Astrocyte (in vitro differentiated cells and primary cell): ENCODE results near the gene MYZAP.

Source experiments
- EZH2 ChIP-seq: IDR thresholded peaks from 2 replicates; pipeline ENCODE4 v1.6.1; 2012; ENCODE audit warnings: mild to moderate bottlenecking, low read length, inconsistent platforms; ENCODE audit not compliant: insufficient read depth
- TF ChIP-seq, protein P1 (sequence below): IDR thresholded peaks from 2 replicates; pipeline ENCODE4 v1.5.1; 2011; ENCODE audit warnings: low read depth, mild to moderate bottlenecking, inconsistent platforms, low read length, moderate library complexity; ENCODE audit not compliant: insufficient read depth

DNA sequence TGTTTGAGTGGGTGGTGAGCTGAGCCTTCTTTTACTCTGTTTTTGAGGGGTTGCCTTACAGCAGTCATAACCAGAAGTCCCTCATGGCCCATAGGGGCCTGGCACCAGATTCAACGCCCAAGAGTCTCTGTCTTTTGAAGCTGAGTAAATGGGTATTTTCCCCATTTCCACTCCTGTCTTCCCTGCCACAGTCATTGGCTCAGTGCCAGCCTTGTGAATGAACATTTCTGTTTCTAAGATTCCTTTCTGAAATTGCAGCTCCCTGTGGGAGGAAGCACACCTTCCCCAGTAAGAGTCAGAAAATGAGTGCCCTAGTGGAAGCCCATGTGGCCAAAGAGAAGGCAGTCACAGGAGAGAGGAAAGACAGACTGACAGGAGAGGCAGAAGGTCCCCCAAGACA, 71.1 kb downstream of the MYZAP start:
- TF ChIP-seq, protein P1, sequence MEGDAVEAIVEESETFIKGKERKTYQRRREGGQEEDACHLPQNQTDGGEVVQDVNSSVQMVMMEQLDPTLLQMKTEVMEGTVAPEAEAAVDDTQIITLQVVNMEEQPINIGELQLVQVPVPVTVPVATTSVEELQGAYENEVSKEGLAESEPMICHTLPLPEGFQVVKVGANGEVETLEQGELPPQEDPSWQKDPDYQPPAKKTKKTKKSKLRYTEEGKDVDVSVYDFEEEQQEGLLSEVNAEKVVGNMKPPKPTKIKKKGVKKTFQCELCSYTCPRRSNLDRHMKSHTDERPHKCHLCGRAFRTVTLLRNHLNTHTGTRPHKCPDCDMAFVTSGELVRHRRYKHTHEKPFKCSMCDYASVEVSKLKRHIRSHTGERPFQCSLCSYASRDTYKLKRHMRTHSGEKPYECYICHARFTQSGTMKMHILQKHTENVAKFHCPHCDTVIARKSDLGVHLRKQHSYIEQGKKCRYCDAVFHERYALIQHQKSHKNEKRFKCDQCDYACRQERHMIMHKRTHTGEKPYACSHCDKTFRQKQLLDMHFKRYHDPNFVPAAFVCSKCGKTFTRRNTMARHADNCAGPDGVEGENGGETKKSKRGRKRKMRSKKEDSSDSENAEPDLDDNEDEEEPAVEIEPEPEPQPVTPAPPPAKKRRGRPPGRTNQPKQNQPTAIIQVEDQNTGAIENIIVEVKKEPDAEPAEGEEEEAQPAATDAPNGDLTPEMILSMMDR = no peak
- TF ChIP-seq EZH2 = no peak
